CD14-positive monocyte (primary cell): ENCODE results near the gene CNOT1. TPM values are rescaled to one million over a fixed set of nuclear protein-coding genes. Genes with fewer than 3 reads are reported as not detected.
A peak's percentile ranks its signal among the peaks of the same experiment; 100 is the strongest.

Source experiments
- DNase-seq, 3 donors: peaks; one replicate each; pipeline ENCODE4 v3.0.0-alpha.2; 2011 to 2022
- H2AFZ ChIP-seq: 2 replicates; pipeline ENCODE4 v1.6.0; 2012; ENCODE audit warnings: mild to moderate bottlenecking, low read depth, low read length, inconsistent platforms; ENCODE audit not compliant: insufficient read depth, poor library complexity, severe bottlenecking
- H3K27ac ChIP-seq, 2 donors: 1 replicate in 1 of 2; 2 replicates in 1 of 2; pipeline ENCODE4 v1.5.1; 2012 to 2013; ENCODE audit warnings: low read length in 2 of 2, control low read depth in 1 of 2, inconsistent platforms in 1 of 2, low read depth in 1 of 2, mild to moderate bottlenecking in 1 of 2
- H3K27me3 ChIP-seq, 2 donors: one replicate each; pipeline versions ENCODE4 v1.6.0 to v1.6.1; 2011 to 2013; ENCODE audit warnings: low read length in 2 of 2; ENCODE audit not compliant: control insufficient read depth in 2 of 2, insufficient read depth in 2 of 2
- H3K36me3 ChIP-seq, 2 donors: replicated peaks in 1 of 2; 1 replicate in 1 of 2; 2 replicates in 1 of 2; pipeline versions ENCODE4 v1.5.1 to v1.6.1; 2012 to 2013; ENCODE audit warnings: low read length in 2 of 2, control low read depth in 1 of 2, inconsistent platforms in 1 of 2, mild to moderate bottlenecking in 1 of 2; ENCODE audit not compliant: insufficient read depth in 2 of 2, control insufficient read depth in 1 of 2
- H3K4me1 ChIP-seq, 2 donors: 1 replicate in 1 of 2; 2 replicates in 1 of 2; pipeline versions ENCODE4 v1.5.1 to v1.6.1; 2012 to 2013; ENCODE audit warnings: low read length in 2 of 2, control low read depth in 1 of 2, inconsistent platforms in 1 of 2, mild to moderate bottlenecking in 1 of 2, moderate library complexity in 1 of 2; ENCODE audit not compliant: insufficient read depth in 2 of 2, control insufficient read depth in 1 of 2
- H3K4me2 ChIP-seq: replicated peaks from 2 replicates; pipeline ENCODE3; 2012; ENCODE audit warnings: low read length, moderate library complexity, mild to moderate bottlenecking; ENCODE audit not compliant: poor library complexity, severe bottlenecking; ENCODE audit errors: extremely low read depth
- H3K4me3 ChIP-seq, 3 experiments: fragments of 200-600 bp in 1 of 3; sonication (generic) in 1 of 3; replicated peaks in 1 of 3; 1 replicate in 2 of 3; 2 replicates in 1 of 3; pipeline ENCODE4 v1.5.1; 2011 to 2013; ENCODE audit warnings: low read length in 3 of 3, mild to moderate bottlenecking in 3 of 3, control low read depth in 2 of 3, low read depth in 2 of 3, inconsistent platforms in 1 of 3, moderate library complexity in 1 of 3
- H3K79me2 ChIP-seq: 2 replicates; pipeline ENCODE4 v1.6.0; 2012; ENCODE audit warnings: mild to moderate bottlenecking, control low read depth, inconsistent platforms, low read length, moderate library complexity; ENCODE audit not compliant: insufficient read depth
- H3K9ac ChIP-seq: 2 replicates; pipeline ENCODE4 v1.6.0; 2017; ENCODE audit warnings: low read length, mild to moderate bottlenecking; ENCODE audit not compliant: insufficient read depth, poor library complexity, severe bottlenecking
- H3K9me3 ChIP-seq, 2 donors: replicated peaks in 1 of 2; 1 replicate in 1 of 2; 2 replicates in 1 of 2; pipeline versions ENCODE4 v1.5.1 to v1.6.1; 2012 to 2013; ENCODE audit warnings: low read length in 2 of 2, control low read depth in 1 of 2; ENCODE audit not compliant: control insufficient read depth in 1 of 2, insufficient read depth in 1 of 2
- H4K20me1 ChIP-seq: 2 replicates; pipeline ENCODE4 v1.6.0; 2012; ENCODE audit warnings: mild to moderate bottlenecking, low read length, control low read depth, moderate library complexity; ENCODE audit not compliant: insufficient read depth
- H3K27ac Mint-ChIP-seq, 7 donors: one replicate each; pipeline ENCODE4 v1.8.0; 2020; ENCODE audit warnings: mild to moderate bottlenecking in 7 of 7, mixed read lengths in 7 of 7, moderate library complexity in 6 of 7, inconsistent platforms in 2 of 7
- H3K27me3 Mint-ChIP-seq, 3 donors: one replicate each; pipeline ENCODE4 v1.8.0; 2021 to 2022; ENCODE audit warnings: low read depth in 3 of 3, mild to moderate bottlenecking in 3 of 3, mixed read lengths in 3 of 3, moderate library complexity in 3 of 3, inconsistent platforms in 1 of 3
- H3K36me3 Mint-ChIP-seq, 2 donors: one replicate each; pipeline ENCODE4 v1.8.0; 2020; ENCODE audit warnings: mixed read lengths in 2 of 2, inconsistent platforms in 1 of 2, mild to moderate bottlenecking in 1 of 2
- H3K4me1 Mint-ChIP-seq: one replicate; pipeline ENCODE4 v1.8.0; 2020; ENCODE audit warnings: mild to moderate bottlenecking, mixed read lengths
- H3K4me3 Mint-ChIP-seq, 2 donors: one replicate each; pipeline ENCODE4 v1.8.0; 2020; ENCODE audit warnings: mild to moderate bottlenecking in 2 of 2, mixed read lengths in 2 of 2, moderate library complexity in 1 of 2
- H3K9me3 Mint-ChIP-seq, 7 donors: one replicate each; pipeline ENCODE4 v1.8.0; 2020 to 2022; ENCODE audit warnings: mixed read lengths in 7 of 7, mild to moderate bottlenecking in 6 of 7, moderate library complexity in 6 of 7, inconsistent platforms in 2 of 7
- WGBS: methylation state at CpG from one replicate; pipeline ENCODE4 v1.1.5; 2013; ENCODE audit warnings: missing lambda C conversion rate; ENCODE audit not compliant: insufficient coverage; 5-methylcytosine and 5-hydroxymethylcytosine counted together
- intact Hi-C, 2 donors: fragments of 100-400 bp; cut with micrococcal nuclease; formaldehyde crosslinking; loops; one replicate each; pipeline versions ENCODE4 v1.15.0 to v1.15.1; 2023
- polyA plus RNA-seq, 3 donors: library from polyadenylated mRNA; depleted of rRNA in 1 of 3; unstranded in 2 of 3; stranded (reverse) in 1 of 3; fragments of 300-500 nt in 2 of 3; fragments of >200 nt in 1 of 3; fragmentation: Illumina TruSeq in 2 of 3; gene quantifications; 1 replicate in 2 of 3; 2 replicates in 1 of 3; pipeline ENCODE4 v1.2.3, GENCODE V29; 2012 to 2021
- TF ChIP-seq, protein P1 (sequence below): fragments of 200-600 bp; IDR thresholded peaks from one replicate; pipeline ENCODE4 v1.8.0; 2022; ENCODE audit warnings: antibody characterized with exemption, mild to moderate bottlenecking

The CNOT1 gene
- polyA plus RNA-seq, 3 donors: 50.8 to 182 (median 60.8) TPM

DNA sequence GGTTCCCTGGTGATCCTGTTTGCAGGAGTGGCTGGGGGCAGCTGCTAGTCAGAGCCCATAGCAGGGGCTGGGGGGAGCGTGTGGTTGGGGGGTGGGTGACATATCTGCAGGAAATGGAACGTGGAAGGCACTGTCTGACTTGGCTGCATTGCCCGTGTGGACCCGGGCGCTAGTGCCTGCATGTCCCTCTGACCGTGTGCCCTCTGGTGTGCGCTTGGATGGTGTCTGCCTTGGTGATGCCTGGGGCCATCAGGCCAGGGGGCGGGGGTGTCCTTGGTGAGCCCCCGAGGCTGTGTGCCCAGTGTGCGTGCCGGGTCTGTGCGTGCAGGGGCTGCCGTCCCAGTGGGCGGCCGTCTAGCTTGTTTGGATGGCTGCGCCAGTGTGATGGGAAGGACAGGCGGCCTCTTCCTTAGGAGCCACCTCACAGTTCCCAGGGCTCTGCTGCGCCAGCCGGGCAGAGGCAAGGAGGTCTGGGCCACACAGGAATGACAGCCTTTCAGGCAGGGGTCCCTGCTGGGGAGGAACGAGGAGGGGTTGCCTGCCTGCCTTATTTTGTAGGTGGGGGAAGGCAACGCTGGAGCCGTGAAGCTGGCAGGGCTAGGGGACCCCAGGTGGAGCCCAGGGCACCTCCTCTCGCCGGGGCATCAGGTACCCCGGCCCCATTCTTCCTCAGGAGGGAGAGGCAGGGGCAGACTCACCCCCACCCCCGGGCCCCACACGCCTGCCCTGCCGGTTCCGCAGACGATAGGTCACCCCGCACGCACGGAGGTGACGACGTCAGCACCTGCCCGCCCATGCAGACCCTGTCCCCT is 129.0 kb downstream of the CNOT1 start:
- no peaks in the 10 kb centered on the region for H3K36me3 Mint-ChIP-seq
- TF ChIP-seq, protein P1, sequence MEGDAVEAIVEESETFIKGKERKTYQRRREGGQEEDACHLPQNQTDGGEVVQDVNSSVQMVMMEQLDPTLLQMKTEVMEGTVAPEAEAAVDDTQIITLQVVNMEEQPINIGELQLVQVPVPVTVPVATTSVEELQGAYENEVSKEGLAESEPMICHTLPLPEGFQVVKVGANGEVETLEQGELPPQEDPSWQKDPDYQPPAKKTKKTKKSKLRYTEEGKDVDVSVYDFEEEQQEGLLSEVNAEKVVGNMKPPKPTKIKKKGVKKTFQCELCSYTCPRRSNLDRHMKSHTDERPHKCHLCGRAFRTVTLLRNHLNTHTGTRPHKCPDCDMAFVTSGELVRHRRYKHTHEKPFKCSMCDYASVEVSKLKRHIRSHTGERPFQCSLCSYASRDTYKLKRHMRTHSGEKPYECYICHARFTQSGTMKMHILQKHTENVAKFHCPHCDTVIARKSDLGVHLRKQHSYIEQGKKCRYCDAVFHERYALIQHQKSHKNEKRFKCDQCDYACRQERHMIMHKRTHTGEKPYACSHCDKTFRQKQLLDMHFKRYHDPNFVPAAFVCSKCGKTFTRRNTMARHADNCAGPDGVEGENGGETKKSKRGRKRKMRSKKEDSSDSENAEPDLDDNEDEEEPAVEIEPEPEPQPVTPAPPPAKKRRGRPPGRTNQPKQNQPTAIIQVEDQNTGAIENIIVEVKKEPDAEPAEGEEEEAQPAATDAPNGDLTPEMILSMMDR: no peak
- H3K9me3 Mint-ChIP-seq: peaks cover 0 to 4% (median 1%) of the 10 kb centered on the region in 7 donors
- DNase-seq: no peak
- H3K36me3 ChIP-seq: no peaks in the 10 kb centered on the region
- H3K4me1 Mint-ChIP-seq: peaks cover 7% of the 10 kb centered on the region
- H3K27ac Mint-ChIP-seq: no peak overlapping the region
- peak overlapping the region; percentile 21 for H2AFZ ChIP-seq
- peaks cover 15 to 38% of the 10 kb centered on the region in 2 donors for H3K27me3 ChIP-seq
- peak overlapping the region; percentile 34 to 78 for H3K4me3 Mint-ChIP-seq
- peaks cover 5 to 12% of the 10 kb centered on the region in 2 donors for H3K4me1 ChIP-seq
- H3K9me3 ChIP-seq: peaks cover 0 to 23% of the 10 kb centered on the region in 2 donors
- peak overlapping the region; percentile 50 for H3K4me2 ChIP-seq
- H3K27me3 Mint-ChIP-seq: peaks cover 46 to 66% (median 47%) of the 10 kb centered on the region in 3 donors
- H3K4me3 ChIP-seq: no peak overlapping the region
- no peaks in the 10 kb centered on the region for H3K79me2 ChIP-seq
- WGBS: 3% methylated on average over 36 of the region's 36 CpGs
- H3K27ac ChIP-seq: no peak overlapping the region
- H4K20me1 ChIP-seq: no peaks in the 10 kb centered on the region
- intact Hi-C loops: no loop called here
- peak overlapping the region; percentile 15 for H3K9ac ChIP-seq

DNA sequence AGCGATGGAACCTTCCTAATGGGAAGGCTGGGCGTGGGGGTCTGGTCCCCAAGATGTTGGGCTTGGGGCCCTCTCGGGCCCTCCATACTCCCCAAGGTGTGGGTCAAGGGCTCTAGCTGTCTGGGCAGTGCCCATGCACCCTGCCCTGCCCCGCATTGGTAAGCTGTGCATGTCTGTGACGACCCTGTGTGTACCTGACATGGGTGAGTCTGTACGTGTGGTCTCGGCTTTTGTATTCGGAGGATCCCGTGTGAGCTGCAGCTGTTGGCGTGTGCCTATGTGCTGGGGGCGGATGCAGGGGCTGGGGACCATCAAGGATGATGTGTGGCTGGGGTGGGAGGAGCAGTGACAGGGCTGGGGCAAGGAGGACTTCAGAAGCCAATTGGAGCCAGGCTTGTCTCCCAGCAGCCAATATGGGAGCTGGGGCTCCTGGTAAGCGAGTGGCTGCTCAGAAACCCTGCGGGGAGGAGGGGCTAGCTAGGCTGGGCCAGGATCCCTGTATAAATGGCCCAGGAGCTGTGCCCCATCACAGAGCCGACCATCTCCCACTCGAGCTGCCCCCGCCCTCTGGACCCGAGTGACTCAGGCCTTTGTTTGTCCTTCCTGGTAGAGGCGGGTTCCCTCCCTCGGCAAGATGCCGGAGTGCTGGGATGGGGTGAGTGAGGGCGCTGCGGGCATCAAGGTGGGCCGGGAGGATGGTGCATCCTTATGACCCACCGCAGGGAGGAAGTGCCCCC is 129.8 kb downstream of the CNOT1 start, which contains the start of gene NDRG4:
Gene NDRG4 (plus strand): TSS at position 529 of the 737 bp plus-strand sequence. CDS start 106 bp downstream, at position 635.
- Mint-ChIP-seq H3K9me3 (peaks cover 0 to 4% (median 1%) of the 10 kb centered on the region in 7 donors), H3K4me3 (peak within 1 kb of the TSS in 1 of 2 donors; percentile 78), H3K27ac (peak within 1 kb of the TSS in 1 of 7 donors; percentile 10), H3K27me3 (peaks cover 46 to 69% (median 52%) of the 10 kb centered on the region in 3 donors), H3K36me3 (no peaks in the 10 kb centered on the region), H3K4me1 (peaks cover 14% of the 10 kb centered on the region)
- no peak within 1 kb of the TSS for H3K27ac ChIP-seq
- no peak for DNase-seq
- H4K20me1 ChIP-seq: no peaks in the 10 kb centered on the region
- no peaks in the 10 kb centered on the region for H3K79me2 ChIP-seq
- H3K9me3 ChIP-seq: peaks cover 0 to 23% of the 10 kb centered on the region in 2 donors
- H3K4me3 ChIP-seq: no peak within 1 kb of the TSS
- H2AFZ ChIP-seq: peak within 1 kb of the TSS; percentile 21
- H3K9ac ChIP-seq: no peak within 1 kb of the TSS
- H3K27me3 ChIP-seq: peaks cover 15 to 38% of the 10 kb centered on the region in 2 donors
- H3K4me2 ChIP-seq: no peak within 1 kb of the TSS
- WGBS: 37% methylated on average over 14 of the region's 24 CpGs
- TF ChIP-seq, protein P1: no peak
- H3K4me1 ChIP-seq: peaks cover 5 to 12% of the 10 kb centered on the region in 2 donors
- H3K36me3 ChIP-seq: no peaks in the 10 kb centered on the region
- intact Hi-C loops: no loop called here
